ENCODE results near the gene HS3ST6. TPM values are rescaled to one million over a fixed set of nuclear protein-coding genes. Genes with fewer than 3 reads are reported as not detected.

Gene HS3ST6
- total and polyA plus RNA-seq, 2 of the 13 experiments (the other 11 are each of a cell fraction or from before 2014, with no cell fraction given), result not detected

- TF ChIP-seq THRA (CRISPR knock-in tag; IDR thresholded peaks at IDR 0.05; ENCODE audit: borderline replicate concordance) (no peak), U2AF2 (IDR thresholded peaks at IDR 0.05; ENCODE audit: low read depth, low read length) (no peak), XBP1 (CRISPR knock-in tag; IDR thresholded peaks at IDR 0.05) (no peak), HMGA1 (CRISPR knock-in tag; conservative IDR thresholded peaks at IDR 0.05) (no peak), ZNF136 (CRISPR knock-in tag; IDR thresholded peaks at IDR 0.05; ENCODE audit: low read depth) (no peak), RNF2 (conservative IDR thresholded peaks at IDR 0.05; ENCODE audit: low read depth) (no peak), KMT2A (CRISPR knock-in tag; IDR thresholded peaks at IDR 0.05) (no peak), RORA (CRISPR knock-in tag; IDR thresholded peaks at IDR 0.05) (no peak), NFYC (CRISPR knock-in tag; IDR thresholded peaks at IDR 0.05) (no peak), CAMTA2 (CRISPR knock-in tag; IDR thresholded peaks at IDR 0.05; ENCODE audit: borderline replicate concordance) (no peak), GFI1 (CRISPR knock-in tag; IDR thresholded peaks at IDR 0.05; ENCODE audit: borderline replicate concordance) (no peak), POLR2AphosphoS2 (IDR thresholded peaks at IDR 0.05; ENCODE audit: low read depth, low read length) (peak; percentile 94), FOSL2 (CRISPR knock-in tag; IDR thresholded peaks at IDR 0.05) (no peak), SRY (CRISPR knock-in tag; IDR thresholded peaks at IDR 0.05) (peak; percentile 24; the same call in 1 of the 2 replicates), NFAT5 (CRISPR knock-in tag; IDR thresholded peaks at IDR 0.05) (no peak), RFX5 (IDR thresholded peaks at IDR 0.05; ENCODE audit: low read depth, low read length) (no peak), NCOA5 (CRISPR knock-in tag; IDR thresholded peaks at IDR 0.05) (no peak), ZNF775 (CRISPR knock-in tag; IDR thresholded peaks at IDR 0.05; ENCODE audit: borderline replicate concordance) (no peak), MIER3 (CRISPR knock-in tag; IDR thresholded peaks at IDR 0.05; ENCODE audit: borderline replicate concordance) (no peak), ZNF512B (CRISPR knock-in tag; IDR thresholded peaks at IDR 0.05; ENCODE audit: borderline replicate concordance) (0 out of 2 replicates have a peak, but pooled peaks have one; percentile 18), ARID2 (CRISPR knock-in tag; IDR thresholded peaks at IDR 0.05; ENCODE audit: borderline replicate concordance) (0 out of 2 replicates have a peak, but pooled peaks have one; percentile 42)
Measured at GRCh38 chr16:1960665-1961630, 42.7 kb upstream of the HS3ST6 start (continued).
